GM12892 (cell line): ENCODE measurements around the gene PHACTR3.
A peak's percentile ranks its signal among the peaks of the same experiment; 100 is the strongest.

Experiments
- DNase-seq: peaks from one replicate; pipeline ENCODE4 v3.0.0; 2011; ENCODE audit not compliant: insufficient read length
- FAIRE-seq: peaks from 2 replicates; lab custom pipeline; 2011; peaks lifted over from hg19 to GRCh38; lab: Jason Lieb, UNC
- POLR2A ChIP-seq: IDR thresholded peaks from 2 replicates; pipeline ENCODE4 v1.6.1; 2011; ENCODE audit warnings: low read depth, low read length, control low read depth
- POLR2AphosphoS5 ChIP-seq: IDR thresholded peaks from 2 replicates; pipeline ENCODE4 v1.6.1; 2011; ENCODE audit warnings: low read depth, low read length, control low read depth
- TAF1 ChIP-seq: IDR thresholded peaks from 2 replicates; pipeline ENCODE4 v1.6.1; 2011; ENCODE audit warnings: low read depth, mild to moderate bottlenecking, control low read depth, low read length, borderline replicate concordance

PHACTR3 gene

GRCh38 chr20:59748619-59749191 lies 144.4 kb downstream of the PHACTR3 start:
- DNase-seq (no peak), FAIRE-seq (no peak)
- TF ChIP-seq TAF1, result no peak
- TF ChIP-seq POLR2AphosphoS5, result no peak
- TF ChIP-seq POLR2A, result no peak

GRCh38 chr20:59749301-59749700 lies 145.0 kb downstream of the PHACTR3 start:
- no peak for DNase-seq
- no peak for FAIRE-seq
- TF ChIP-seq POLR2A (no peak), POLR2AphosphoS5 (no peak), TAF1 (no peak)

- no peak for FAIRE-seq
- TF ChIP-seq TAF1 (no peak), POLR2AphosphoS5 (no peak), POLR2A (no peak)
- DNase-seq, result no peak
Observed at GRCh38 chr20:59750209-59750840, 146.0 kb downstream of the PHACTR3 start.

GRCh38 chr20:59751075-59751711 lies 146.9 kb downstream of the PHACTR3 start:
- no peak for TF ChIP-seq POLR2AphosphoS5
- TF ChIP-seq POLR2A, result no peak
- TF ChIP-seq TAF1, result no peak
- FAIRE-seq, result peak; percentile 40
- peak; percentile 82 for DNase-seq

- peak; percentile 74 for FAIRE-seq
- no peak for TF ChIP-seq TAF1
- no peak for TF ChIP-seq POLR2AphosphoS5
- TF ChIP-seq POLR2A, result no peak
Observed at GRCh38 chr20:59752101-59752586, 147.8 kb downstream of the PHACTR3 start.

GRCh38 chr20:59752704-59753460 lies 148.5 kb downstream of the PHACTR3 start:
- DNase-seq, result peak; percentile 45
- FAIRE-seq, result no peak
- TF ChIP-seq POLR2A (no peak), POLR2AphosphoS5 (no peak), TAF1 (no peak)

More at GRCh38 chr20:59752101-59752586, 147.8 kb downstream of the PHACTR3 start:
- DNase-seq, result peak; percentile 73

- FAIRE-seq (no peak), DNase-seq (no peak)
- TF ChIP-seq TAF1 (no peak), POLR2AphosphoS5 (no peak)
Observed at GRCh38 chr20:59753836-59754235, 149.5 kb downstream of the PHACTR3 start.

- TF ChIP-seq POLR2AphosphoS5, result no peak
- TF ChIP-seq POLR2A, result no peak
- TF ChIP-seq TAF1, result no peak
- FAIRE-seq (no peak), DNase-seq (no peak)
Observed at GRCh38 chr20:59754551-59754950, 150.2 kb downstream of the PHACTR3 start.

GRCh38 chr20:59756241-59756640 lies 151.9 kb downstream of the PHACTR3 start:
- FAIRE-seq (no peak), DNase-seq (no peak)
- TF ChIP-seq TAF1 (no peak), POLR2AphosphoS5 (no peak), POLR2A (no peak)

- TF ChIP-seq POLR2AphosphoS5 (no peak), TAF1 (no peak), POLR2A (no peak)
- no peak for DNase-seq
- FAIRE-seq, result no peak
Observed at GRCh38 chr20:59764037-59764436, 159.7 kb downstream of the PHACTR3 start.

- FAIRE-seq, result no peak
- no peak for DNase-seq
- no peak for TF ChIP-seq TAF1
- TF ChIP-seq POLR2A, result no peak
- TF ChIP-seq POLR2AphosphoS5, result no peak
Observed at GRCh38 chr20:59765599-59766177, 161.3 kb downstream of the PHACTR3 start.

GRCh38 chr20:59767656-59768055 lies 163.3 kb downstream of the PHACTR3 start:
- FAIRE-seq, result peak; percentile 79
- TF ChIP-seq POLR2A (no peak), POLR2AphosphoS5 (no peak), TAF1 (no peak)

More at GRCh38 chr20:59767656-59768055, 163.3 kb downstream of the PHACTR3 start:
- no peak for DNase-seq
